Omental fat pad (tissue), 4 donors: Measurements from ENCODE around the gene GPC6. TPM values are rescaled to one million over a fixed set of nuclear protein-coding genes. Genes with fewer than 3 reads are reported as not detected.

Experiments
- ATAC-seq: fragments of 150-250 bp; one replicate; pipeline ENCODE4 v1.9.1; 2016; ENCODE audit warnings: mild to moderate bottlenecking, moderate library complexity; ENCODE audit not compliant: low FRiP score
- DNase-seq: peaks from one replicate; pipeline ENCODE4 v3.0.0-alpha.2; 2019; ENCODE audit warnings: low spot score
- CTCF ChIP-seq, 3 donors: fragments of 450-650 bp; IDR thresholded peaks; one replicate each; pipeline ENCODE4 v1.5.1; 2016 to 2017; ENCODE audit warnings: antibody characterized with exemption in 3 of 3, mild to moderate bottlenecking in 3 of 3, moderate library complexity in 2 of 3
- total RNA-seq, 4 donors: library from RNA; depleted of rRNA; stranded (reverse); fragments of >200 nt; gene quantifications; one replicate each; pipeline ENCODE4 v1.1.0, GENCODE V29; 2016

GPC6 gene
- total RNA-seq, 4 donors from 2014 or later: 9.2 to 24.4 (median 16.4) TPM

GRCh38 chr13:93637852-93638251 lies 411.2 kb downstream of the GPC6 start:
- no peak for ATAC-seq
- no peak for TF ChIP-seq CTCF (IDR thresholded peaks at IDR 0.05)
- no peak for DNase-seq

GRCh38 chr13:93640452-93640851 lies 413.8 kb downstream of the GPC6 start:
- ATAC-seq (no peak), DNase-seq (no peak)
- TF ChIP-seq CTCF (IDR thresholded peaks at IDR 0.05): no peak

- ATAC-seq (no peak), DNase-seq (no peak)
- no peak for TF ChIP-seq CTCF (IDR thresholded peaks at IDR 0.05)
These were observed 419.6 kb downstream of the GPC6 start for GRCh38 chr13:93646245-93646644.

GRCh38 chr13:93649496-93649895 lies 422.9 kb downstream of the GPC6 start:
- DNase-seq (no peak), ATAC-seq (no peak)
- no peak for TF ChIP-seq CTCF (IDR thresholded peaks at IDR 0.05)

GRCh38 chr13:93653776-93654175 lies 427.2 kb downstream of the GPC6 start:
- DNase-seq (no peak), ATAC-seq (no peak)
- TF ChIP-seq CTCF (IDR thresholded peaks at IDR 0.05): no peak

- ATAC-seq (no peak), DNase-seq (no peak)
- TF ChIP-seq CTCF (IDR thresholded peaks at IDR 0.05): no peak
These were observed 428.5 kb downstream of the GPC6 start for GRCh38 chr13:93655154-93655553.

GRCh38 chr13:93660391-93661063 lies 433.9 kb downstream of the GPC6 start:
- TF ChIP-seq CTCF (IDR thresholded peaks at IDR 0.05): no peak
- DNase-seq: no peak
- no peak for ATAC-seq
